IPS DF 19.7 (cell line): ENCODE measurements around the gene ADCY5.

ENCODE experiments used
- DNase-seq: peaks from one replicate; pipeline ENCODE4 v3.0.0-alpha.2; 2013; ENCODE audit warnings: low read depth, low spot score

Gene ADCY5

GRCh38 chr3:123429362-123430125, 19.3 kb downstream of the ADCY5 start:
- no peak for DNase-seq

- DNase-seq = no peak
Observed at GRCh38 chr3:123424999-123425712, 23.7 kb downstream of the ADCY5 start.

GRCh38 chr3:123424321-123424998, 24.4 kb downstream of the ADCY5 start:
- no peak for DNase-seq

- no peak for DNase-seq
Observed at GRCh38 chr3:123423806-123424205, 25.1 kb downstream of the ADCY5 start.

- no peak for DNase-seq
Observed at GRCh38 chr3:123423031-123423430, 25.9 kb downstream of the ADCY5 start.

GRCh38 chr3:123422457-123422856, 26.4 kb downstream of the ADCY5 start:
- no peak for DNase-seq

GRCh38 chr3:123421353-123422174, 27.3 kb downstream of the ADCY5 start:
- DNase-seq = no peak

GRCh38 chr3:123420416-123420968, 28.4 kb downstream of the ADCY5 start:
- DNase-seq = no peak

GRCh38 chr3:123419850-123420297, 29.0 kb downstream of the ADCY5 start:
- DNase-seq = no peak

- no peak for DNase-seq
Observed at GRCh38 chr3:123419181-123419849, 29.6 kb downstream of the ADCY5 start.

- no peak for DNase-seq
Observed at GRCh38 chr3:123416647-123417046, 32.2 kb downstream of the ADCY5 start.

GRCh38 chr3:123416173-123416572, 32.7 kb downstream of the ADCY5 start:
- no peak for DNase-seq

- DNase-seq = no peak
Observed at GRCh38 chr3:123414973-123415775, 33.7 kb downstream of the ADCY5 start.

GRCh38 chr3:123412811-123413604, 35.9 kb downstream of the ADCY5 start:
- DNase-seq = no peak

- no peak for DNase-seq
Observed at GRCh38 chr3:123412076-123412475, 36.8 kb downstream of the ADCY5 start.

GRCh38 chr3:123411340-123412040, 37.4 kb downstream of the ADCY5 start:
- no peak for DNase-seq

GRCh38 chr3:123410149-123410515, 38.8 kb downstream of the ADCY5 start:
- DNase-seq = no peak

GRCh38 chr3:123409443-123410148, 39.3 kb downstream of the ADCY5 start:
- DNase-seq = no peak
